AG04449 (cell line): Measurements from ENCODE around the gene LMOD3.

ENCODE experiments used
- CTCF ChIA-PET: fragments of 350-600 bp; formaldehyde crosslinking; extraction: SDS; loops from one replicate; lab custom pipeline; 2021; ENCODE audit warnings: antibody characterized with exemption; lab: Yijun Ruan, JAX
- POLR2A ChIA-PET: fragments of 400-600, 350-600 bp; formaldehyde crosslinking; extraction: SDS; loops from one replicate; lab custom pipeline; 2020; ENCODE audit warnings: antibody characterized with exemption, inconsistent platforms; lab: Yijun Ruan, JAX
- DNase-seq: peaks from one replicate; pipeline ENCODE4 v3.0.0-alpha.2; 2010; ENCODE audit warnings: low read depth, low spot score
- H3K4me3 ChIP-seq: 2 replicates; pipeline ENCODE4 v1.5.1; 2011; ENCODE audit warnings: low read depth, mild to moderate bottlenecking, control low read depth, low read length
- TF ChIP-seq, protein P1 (sequence below): IDR thresholded peaks from one replicate; pipeline ENCODE4 v1.5.1; 2011; ENCODE audit warnings: mild to moderate bottlenecking, moderate library complexity, low read length, control low read depth, inconsistent platforms; ENCODE audit not compliant: insufficient read depth; ENCODE audit errors: missing control alignments

Gene LMOD3

GRCh38 chr3:69105320-69105719, 17.1 kb downstream of the LMOD3 start:
- POLR2A ChIA-PET = no interaction called here
- CTCF ChIA-PET = interaction anchor here (1.3 to 10.7 kb wide), 2 partner anchors 14 to 304 kb away, joined by 4 to 95 read pairs; no protein-coding TSS in a partner anchor
- TF ChIP-seq, protein P1, sequence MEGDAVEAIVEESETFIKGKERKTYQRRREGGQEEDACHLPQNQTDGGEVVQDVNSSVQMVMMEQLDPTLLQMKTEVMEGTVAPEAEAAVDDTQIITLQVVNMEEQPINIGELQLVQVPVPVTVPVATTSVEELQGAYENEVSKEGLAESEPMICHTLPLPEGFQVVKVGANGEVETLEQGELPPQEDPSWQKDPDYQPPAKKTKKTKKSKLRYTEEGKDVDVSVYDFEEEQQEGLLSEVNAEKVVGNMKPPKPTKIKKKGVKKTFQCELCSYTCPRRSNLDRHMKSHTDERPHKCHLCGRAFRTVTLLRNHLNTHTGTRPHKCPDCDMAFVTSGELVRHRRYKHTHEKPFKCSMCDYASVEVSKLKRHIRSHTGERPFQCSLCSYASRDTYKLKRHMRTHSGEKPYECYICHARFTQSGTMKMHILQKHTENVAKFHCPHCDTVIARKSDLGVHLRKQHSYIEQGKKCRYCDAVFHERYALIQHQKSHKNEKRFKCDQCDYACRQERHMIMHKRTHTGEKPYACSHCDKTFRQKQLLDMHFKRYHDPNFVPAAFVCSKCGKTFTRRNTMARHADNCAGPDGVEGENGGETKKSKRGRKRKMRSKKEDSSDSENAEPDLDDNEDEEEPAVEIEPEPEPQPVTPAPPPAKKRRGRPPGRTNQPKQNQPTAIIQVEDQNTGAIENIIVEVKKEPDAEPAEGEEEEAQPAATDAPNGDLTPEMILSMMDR = no peak
- DNase-seq = no peak
- no peak overlapping the region for H3K4me3 ChIP-seq

GRCh38 chr3:69104586-69104985, 17.8 kb downstream of the LMOD3 start:
- DNase-seq = no peak
- no peak overlapping the region for H3K4me3 ChIP-seq
- TF ChIP-seq, protein P1 = no peak
- ChIA-PET CTCF (interaction anchor here (0.6 to 10.7 kb wide), 3 partner anchors 15 to 337 kb away, joined by 4 to 95 read pairs (median 4); no protein-coding TSS in a partner anchor), POLR2A (no interaction called here)

- CTCF ChIA-PET = interaction anchor here (0.7 to 10.7 kb wide), 3 partner anchors 10 to 17 kb away, joined by 3 to 95 read pairs (median 3); no protein-coding TSS in a partner anchor
- TF ChIP-seq, protein P1 = no peak
- POLR2A ChIA-PET = no interaction called here
- H3K4me3 ChIP-seq = no peak overlapping the region
- no peak for DNase-seq
Measured at GRCh38 chr3:69103123-69103522, 19.3 kb downstream of the LMOD3 start.

DNA sequence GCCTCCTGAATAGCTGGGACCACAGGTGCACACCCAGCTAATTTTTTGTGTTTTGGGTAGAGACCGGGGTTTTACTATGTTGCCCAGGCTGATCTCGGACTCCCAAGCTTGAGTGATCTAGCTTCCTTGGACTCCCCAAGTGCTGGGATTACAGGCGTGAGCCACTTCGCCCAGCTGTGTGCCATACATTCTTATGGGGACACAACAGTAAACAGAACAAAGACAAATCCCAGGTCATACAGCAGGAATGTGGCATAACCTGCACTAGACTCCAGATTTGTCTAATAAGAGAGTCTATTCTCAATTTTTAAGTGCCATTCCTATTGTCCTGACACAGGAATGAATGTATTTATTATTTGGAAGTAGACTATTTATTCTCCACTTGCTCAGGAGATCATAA, 20.0 kb downstream of the LMOD3 start:
- POLR2A ChIA-PET = no interaction called here
- CTCF ChIA-PET = interaction anchor here (1.2 kb wide), 1 partner anchor 19 kb away, joined by 3 read pairs; no protein-coding TSS in a partner anchor
- TF ChIP-seq, protein P1 = no peak
- H3K4me3 ChIP-seq = no peak overlapping the region
- no peak for DNase-seq

GRCh38 chr3:69099576-69099975, 22.8 kb downstream of the LMOD3 start:
- TF ChIP-seq, protein P1 = no peak
- ChIA-PET CTCF (interaction anchor here (1.0 to 1.9 kb wide), 5 partner anchors 9 to 207 kb away, joined by 3 to 6 read pairs (median 5); no protein-coding TSS in a partner anchor), POLR2A (no interaction called here)
- H3K4me3 ChIP-seq = no peak overlapping the region
- no peak for DNase-seq

DNA sequence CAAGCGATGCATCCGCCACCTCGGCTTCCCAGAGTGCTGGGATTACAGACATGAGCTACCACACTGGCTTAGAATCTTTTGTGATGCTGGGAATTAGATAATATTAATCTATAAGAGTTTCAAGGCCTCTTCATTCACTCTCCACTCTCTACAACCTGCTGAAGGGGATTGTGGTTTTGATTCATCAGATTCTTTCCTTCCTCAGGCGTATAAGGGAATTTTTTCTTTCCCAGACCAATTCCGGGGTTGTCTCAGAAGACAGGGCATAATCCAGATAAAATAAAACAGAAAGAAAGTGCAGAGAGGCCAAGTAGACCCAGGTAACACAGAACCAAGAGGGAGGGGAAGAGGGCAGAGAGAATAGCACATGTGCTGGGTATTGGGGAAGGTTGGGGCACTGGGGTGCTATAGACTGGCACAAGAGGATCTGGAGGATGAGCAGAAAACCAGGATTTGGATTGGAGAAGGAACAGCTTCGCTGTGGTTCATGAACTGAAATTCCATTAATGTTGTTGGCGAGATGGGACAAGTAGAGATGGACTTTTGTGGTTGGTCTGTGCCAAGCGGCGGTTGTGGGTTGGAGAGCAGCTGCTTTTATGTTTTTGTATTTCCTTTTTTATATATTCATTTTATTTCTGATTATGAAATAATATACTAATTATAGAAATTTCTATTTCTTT, 24.8 kb downstream of the LMOD3 start:
- DNase-seq = no peak
- TF ChIP-seq, protein P1 = no peak
- CTCF ChIA-PET = interaction anchor here (0.9 to 1.4 kb wide), 4 partner anchors 11 to 29 kb away, joined by 3 read pairs; no protein-coding TSS in a partner anchor
- no peak overlapping the region for H3K4me3 ChIP-seq
- POLR2A ChIA-PET = no interaction called here
